Suprapubic skin (tissue), 4 donors: Measurements from ENCODE around the gene ABTB1. TPM values are rescaled to one million over a fixed set of nuclear protein-coding genes. Genes with fewer than 3 reads are reported as not detected.

Experiments
- DNase-seq, 2 donors: peaks; one replicate each; pipeline ENCODE4 v3.0.0-alpha.2; 2019; ENCODE audit warnings: low spot score in 2 of 2
- H3K27ac ChIP-seq: fragments of 200-600 bp; sonication (generic); one replicate; pipeline ENCODE4 v1.5.1; 2019
- H3K27me3 ChIP-seq: fragments of 200-600 bp; sonication (generic); one replicate; pipeline ENCODE4 v1.5.1; 2019
- H3K36me3 ChIP-seq: fragments of 200-600 bp; sonication (generic); one replicate; pipeline ENCODE4 v1.5.1; 2019
- H3K4me1 ChIP-seq: fragments of 200-600 bp; sonication (generic); one replicate; pipeline ENCODE4 v1.5.1; 2019
- H3K4me3 ChIP-seq: fragments of 200-600 bp; sonication (generic); one replicate; pipeline ENCODE4 v1.5.1; 2019; ENCODE audit warnings: mild to moderate bottlenecking
- H3K9me3 ChIP-seq: fragments of 200-600 bp; sonication (generic); one replicate; pipeline ENCODE4 v1.5.1; 2019
- CTCF ChIP-seq, 2 donors: fragments of 200-600 bp in 1 of 2; fragments of 450-650 bp in 1 of 2; sonication (generic) in 1 of 2; IDR thresholded peaks; one replicate each; pipeline ENCODE4 v1.5.1; 2016 to 2019; ENCODE audit warnings: antibody characterized with exemption in 2 of 2, mild to moderate bottlenecking in 1 of 2, moderate library complexity in 1 of 2
- EP300 ChIP-seq: sonication (generic); formaldehyde crosslinking; IDR thresholded peaks from one replicate; pipeline ENCODE4 v1.6.1; 2017; ENCODE audit warnings: antibody characterized with exemption
- POLR2A ChIP-seq, 2 donors: fragments of 450-650 bp; IDR thresholded peaks; one replicate each; pipeline ENCODE4 v1.6.1; 2017; ENCODE audit warnings: antibody characterized with exemption in 2 of 2, mild to moderate bottlenecking in 2 of 2, moderate library complexity in 2 of 2
- POLR2AphosphoS5 ChIP-seq, 3 donors: sonication (generic); formaldehyde crosslinking; IDR thresholded peaks; one replicate each; pipeline ENCODE4 v1.6.1; 2017; ENCODE audit warnings: antibody characterized with exemption in 3 of 3
- WGBS: methylation state at CpG from one replicate; pipeline ENCODE4 v1.1.5; 2018; 5-methylcytosine and 5-hydroxymethylcytosine counted together
- total RNA-seq, 4 donors: library from RNA; depleted of rRNA; stranded (reverse); fragments of >200 nt; gene quantifications; one replicate each; pipeline ENCODE4 v1.1.0, GENCODE V29; 2016

ABTB1 gene
- total RNA-seq, 4 donors from 2014 or later: 19.9 to 66.1 (median 35.8) TPM

- Histone ChIP-seq H3K36me3 (no peaks in the 10 kb centered on the region), H3K27ac (no peak overlapping the region), H3K9me3 (no peaks in the 10 kb centered on the region), H3K4me3 (no peak overlapping the region), H3K4me1 (peaks cover 27% of the 10 kb centered on the region), H3K27me3 (no peaks in the 10 kb centered on the region)
- WGBS: 86% methylated on average over 12 of the region's 14 CpGs
- no peak for TF ChIP-seq POLR2A (IDR thresholded peaks at IDR 0.05)
- TF ChIP-seq EP300: no peak
- TF ChIP-seq POLR2AphosphoS5 (IDR thresholded peaks at IDR 0.05): no peak
- no peak for TF ChIP-seq CTCF (IDR thresholded peaks at IDR 0.05)
- peak; percentile 52 to 54 for DNase-seq
Measured at GRCh38 chr3:127669541-127670228, 3.1 kb upstream of the ABTB1 start.

- WGBS: 98% methylated on average over 7 of the region's 7 CpGs
- H3K27me3 ChIP-seq: no peaks in the 10 kb centered on the region
- H3K27ac ChIP-seq: no peak overlapping the region
- peak in 1 of 2 donors; percentile 67 for DNase-seq
- H3K4me3 ChIP-seq: no peak overlapping the region
- H3K36me3 ChIP-seq: no peaks in the 10 kb centered on the region
- no peaks in the 10 kb centered on the region for H3K9me3 ChIP-seq
- H3K4me1 ChIP-seq: peaks cover 29% of the 10 kb centered on the region
- no peak for TF ChIP-seq POLR2AphosphoS5 (IDR thresholded peaks at IDR 0.05)
- no peak for TF ChIP-seq POLR2A (IDR thresholded peaks at IDR 0.05)
- no peak for TF ChIP-seq EP300
- TF ChIP-seq CTCF (IDR thresholded peaks at IDR 0.05): no peak
Measured at GRCh38 chr3:127670229-127670559, 2.6 kb upstream of the ABTB1 start.

GRCh38 chr3:127670761-127671522, 1.8 kb upstream of the ABTB1 start:
- H3K4me1 ChIP-seq: peaks cover 36% of the 10 kb centered on the region
- peaks cover 5% of the 10 kb centered on the region for H3K36me3 ChIP-seq
- DNase-seq: peak; percentile 59 to 73
- no peak overlapping the region for H3K27ac ChIP-seq
- no peak for TF ChIP-seq POLR2AphosphoS5 (IDR thresholded peaks at IDR 0.05)
- no peak for TF ChIP-seq POLR2A (IDR thresholded peaks at IDR 0.05)
- TF ChIP-seq CTCF (IDR thresholded peaks at IDR 0.05): no peak
- TF ChIP-seq EP300: no peak
- H3K9me3 ChIP-seq: no peaks in the 10 kb centered on the region
- 96% methylated on average over 8 of the region's 20 CpGs for WGBS
- H3K4me3 ChIP-seq: no peak overlapping the region
- H3K27me3 ChIP-seq: no peaks in the 10 kb centered on the region

DNA sequence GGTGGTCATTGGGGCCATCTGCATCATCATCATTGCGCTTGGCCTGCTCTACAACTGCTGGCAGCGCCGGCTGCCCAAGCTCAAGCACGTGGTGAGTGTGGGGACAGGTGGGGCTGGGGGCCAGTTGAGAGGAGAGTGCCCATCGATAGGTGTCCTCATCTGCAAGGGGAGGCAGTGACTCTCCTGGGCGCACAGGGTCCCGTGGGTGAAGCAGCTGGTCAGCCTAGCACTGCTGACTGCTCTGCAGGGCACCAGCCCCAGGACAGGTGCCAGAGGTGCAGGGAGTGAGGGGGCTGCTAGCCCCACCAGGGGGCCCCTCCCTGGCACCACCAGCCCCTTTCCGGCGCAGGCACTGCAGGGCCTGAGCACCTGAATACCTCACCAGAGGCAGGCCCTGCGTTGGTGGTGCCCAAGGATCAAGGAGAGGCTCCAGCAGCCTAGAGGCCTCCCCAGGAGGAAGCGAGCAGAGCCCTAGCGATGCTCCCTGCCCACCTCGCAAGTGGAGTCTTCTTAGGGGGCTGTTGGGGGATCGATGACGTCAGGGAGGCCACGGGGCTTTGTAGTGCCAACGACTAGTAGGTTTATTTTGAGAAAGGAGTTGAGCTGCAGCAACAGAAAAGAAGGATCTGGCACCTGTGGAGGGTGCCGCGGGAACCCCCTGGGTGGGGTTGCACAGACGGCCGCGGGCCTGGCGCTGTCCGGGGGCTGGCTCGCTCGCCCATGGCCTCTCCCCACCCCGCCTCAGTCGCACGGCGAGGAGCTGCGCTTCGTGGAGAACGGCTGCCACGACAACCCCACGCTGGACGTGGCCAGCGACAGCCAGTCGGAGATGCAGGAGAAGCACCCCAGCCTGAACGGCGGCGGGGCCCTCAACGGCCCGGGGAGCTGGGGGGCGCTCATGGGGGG, 976 bp upstream of the ABTB1 start:
- WGBS: 76% methylated on average over 5 of the region's 44 CpGs
- Histone ChIP-seq H3K27me3 (no peaks in the 10 kb centered on the region), H3K4me1 (peaks cover 44% of the 10 kb centered on the region), H3K9me3 (no peaks in the 10 kb centered on the region), H3K4me3 (peak overlapping the region; percentile 95), H3K27ac (peak overlapping the region; percentile 90), H3K36me3 (peaks cover 13% of the 10 kb centered on the region)
- TF ChIP-seq POLR2A (IDR thresholded peaks at IDR 0.05) (no peak), CTCF (IDR thresholded peaks at IDR 0.05) (no peak), EP300 (no peak), POLR2AphosphoS5 (IDR thresholded peaks at IDR 0.05) (no peak)
- peak; percentile 74 to 78 for DNase-seq
